ENCODE results near the gene ACTG2.

ACTG2 gene

GRCh38 chr2:73952499-73953446, 60.0 kb downstream of the ACTG2 start:
- TF ChIP-seq CTCF (conservative IDR thresholded peaks at IDR 0.05) (no peak), ZFX (IDR thresholded peaks at IDR 0.05) (no peak)
- H3K27ac ChIP-seq: no peak overlapping the region

GRCh38 chr2:73956218-73956865, 63.5 kb downstream of the ACTG2 start:
- no peak for TF ChIP-seq ZFX (IDR thresholded peaks at IDR 0.05)
- TF ChIP-seq CTCF (conservative IDR thresholded peaks at IDR 0.05): no peak
- no peak overlapping the region for H3K27ac ChIP-seq

- TF ChIP-seq CTCF (conservative IDR thresholded peaks at IDR 0.05) (no peak), ZFX (IDR thresholded peaks at IDR 0.05) (no peak)
- no peak overlapping the region for H3K27ac ChIP-seq
Observed at GRCh38 chr2:73961274-73961673, 68.5 kb downstream of the ACTG2 start.

- no peak for TF ChIP-seq ZFX (IDR thresholded peaks at IDR 0.05)
- no peak for TF ChIP-seq CTCF (conservative IDR thresholded peaks at IDR 0.05)
- no peak overlapping the region for H3K27ac ChIP-seq
Observed at GRCh38 chr2:73961823-73962615, 69.2 kb downstream of the ACTG2 start.

GRCh38 chr2:73962798-73963197, 70.0 kb downstream of the ACTG2 start:
- H3K27ac ChIP-seq: no peak overlapping the region
- TF ChIP-seq CTCF (conservative IDR thresholded peaks at IDR 0.05): no peak

- H3K27ac ChIP-seq: no peak overlapping the region
- TF ChIP-seq CTCF (conservative IDR thresholded peaks at IDR 0.05): no peak
- TF ChIP-seq ZFX (IDR thresholded peaks at IDR 0.05): no peak
Observed at GRCh38 chr2:73963385-73964120, 70.7 kb downstream of the ACTG2 start.

All from C4-2B (cell line).